Upper lobe of left lung (tissue), 4 donors: ENCODE data around the gene TNFSF11.

ENCODE experiments used
- CTCF ChIP-seq, 6 experiments: fragments of 450-650 bp in 4 of 6; fragments of 200-600 bp in 2 of 6; sonication (generic) in 2 of 6; IDR thresholded peaks; one replicate each; pipeline ENCODE4 v1.5.1; 2016 to 2019; ENCODE audit warnings: antibody characterized with exemption in 6 of 6
- EP300 ChIP-seq, 4 donors: sonication (generic); formaldehyde crosslinking; IDR thresholded peaks; one replicate each; pipeline ENCODE4 v1.5.1; 2017; ENCODE audit warnings: antibody characterized with exemption in 4 of 4, control low read depth in 2 of 4
- POLR2A ChIP-seq, 4 donors: fragments of 450-650 bp; IDR thresholded peaks; one replicate each; pipeline ENCODE4 v1.5.1; 2016 to 2017; ENCODE audit warnings: antibody characterized with exemption in 4 of 4, mild to moderate bottlenecking in 2 of 4
- POLR2AphosphoS5 ChIP-seq, 2 donors: sonication (generic); formaldehyde crosslinking; IDR thresholded peaks; one replicate each; pipeline ENCODE4 v1.5.1; 2017; ENCODE audit warnings: antibody characterized with exemption in 2 of 2

GRCh38 chr13:42628666-42629065, 54.7 kb downstream of the TNFSF11 start:
- TF ChIP-seq CTCF (IDR thresholded peaks at IDR 0.05) (no peak), POLR2A (IDR thresholded peaks at IDR 0.05) (no peak), POLR2AphosphoS5 (IDR thresholded peaks at IDR 0.05) (no peak), EP300 (IDR thresholded peaks at IDR 0.05) (no peak)
